Activated naive CD8-positive, alpha-beta T cell (primary cell): ENCODE results near the gene MRPS25.

ENCODE experiments used
- H3K27ac Mint-ChIP-seq: one replicate; pipeline ENCODE4 v1.8.0; 2021; ENCODE audit warnings: mixed read lengths
- H3K27me3 Mint-ChIP-seq: one replicate; pipeline ENCODE4 v1.8.0; 2021; ENCODE audit warnings: mixed read lengths
- H3K36me3 Mint-ChIP-seq: one replicate; pipeline ENCODE4 v1.8.0; 2021; ENCODE audit warnings: mixed read lengths
- H3K4me1 Mint-ChIP-seq: one replicate; pipeline ENCODE4 v1.8.0; 2021; ENCODE audit warnings: low read depth, mixed read lengths
- H3K4me3 Mint-ChIP-seq: one replicate; pipeline ENCODE4 v1.8.0; 2021; ENCODE audit warnings: mild to moderate bottlenecking, mixed read lengths
- H3K9me3 Mint-ChIP-seq: one replicate; pipeline ENCODE4 v1.8.0; 2021; ENCODE audit warnings: low read depth, mixed read lengths

The MRPS25 gene

GRCh38 chr3:15063656-15064286 is 1.3 kb downstream of the MRPS25 start:
- Mint-ChIP-seq H3K4me1 (peaks cover 27% of the 10 kb centered on the region), H3K27ac (peak overlapping the region; percentile 95), H3K27me3 (no peaks in the 10 kb centered on the region)

GRCh38 chr3:15063238-15063637 is 1.9 kb downstream of the MRPS25 start:
- peaks cover 28% of the 10 kb centered on the region for H3K4me1 Mint-ChIP-seq

More at GRCh38 chr3:15063656-15064286, 1.3 kb downstream of the MRPS25 start:
- Mint-ChIP-seq H3K36me3 (peaks cover 6% of the 10 kb centered on the region), H3K9me3 (no peaks in the 10 kb centered on the region), H3K4me3 (peak overlapping the region; percentile 96)

GRCh38 chr3:15060029-15060428 is 5.1 kb downstream of the MRPS25 start:
- peaks cover 36% of the 10 kb centered on the region for H3K4me1 Mint-ChIP-seq
- H3K9me3 Mint-ChIP-seq: no peaks in the 10 kb centered on the region
- H3K36me3 Mint-ChIP-seq: peaks cover 7% of the 10 kb centered on the region
- no peaks in the 10 kb centered on the region for H3K27me3 Mint-ChIP-seq
- no peak overlapping the region for H3K4me3 Mint-ChIP-seq
- H3K27ac Mint-ChIP-seq: no peak overlapping the region

More at GRCh38 chr3:15063238-15063637, 1.9 kb downstream of the MRPS25 start:
- peak overlapping the region; percentile 95 for H3K27ac Mint-ChIP-seq
- no peaks in the 10 kb centered on the region for H3K27me3 Mint-ChIP-seq
- H3K4me3 Mint-ChIP-seq: peak overlapping the region; percentile 96
- peaks cover 6% of the 10 kb centered on the region for H3K36me3 Mint-ChIP-seq
- H3K9me3 Mint-ChIP-seq: no peaks in the 10 kb centered on the region

- no peaks in the 10 kb centered on the region for H3K27me3 Mint-ChIP-seq
- no peak overlapping the region for H3K4me3 Mint-ChIP-seq
- peaks cover 41% of the 10 kb centered on the region for H3K4me1 Mint-ChIP-seq
- no peaks in the 10 kb centered on the region for H3K9me3 Mint-ChIP-seq
- H3K27ac Mint-ChIP-seq: no peak overlapping the region
- H3K36me3 Mint-ChIP-seq: peaks cover 7% of the 10 kb centered on the region
Measured at GRCh38 chr3:15056676-15057404, 8.3 kb downstream of the MRPS25 start.

- Mint-ChIP-seq H3K9me3 (no peaks in the 10 kb centered on the region), H3K36me3 (peaks cover 7% of the 10 kb centered on the region), H3K4me1 (peaks cover 51% of the 10 kb centered on the region), H3K27me3 (no peaks in the 10 kb centered on the region), H3K27ac (peak overlapping the region; percentile 92), H3K4me3 (peak overlapping the region; percentile 66)
Measured at GRCh38 chr3:15055019-15055557, 10.0 kb downstream of the MRPS25 start.

- peaks cover 7% of the 10 kb centered on the region for H3K36me3 Mint-ChIP-seq
- no peak overlapping the region for H3K27ac Mint-ChIP-seq
- peaks cover 49% of the 10 kb centered on the region for H3K4me1 Mint-ChIP-seq
- H3K27me3 Mint-ChIP-seq: no peaks in the 10 kb centered on the region
- H3K4me3 Mint-ChIP-seq: no peak overlapping the region
- H3K9me3 Mint-ChIP-seq: no peaks in the 10 kb centered on the region
Measured at GRCh38 chr3:15053541-15053940, 11.6 kb downstream of the MRPS25 start.

GRCh38 chr3:15052335-15053242 is 12.5 kb downstream of the MRPS25 start:
- Mint-ChIP-seq H3K27me3 (no peaks in the 10 kb centered on the region), H3K4me3 (no peak overlapping the region), H3K36me3 (peaks cover 7% of the 10 kb centered on the region), H3K27ac (peak overlapping the region; percentile 28), H3K4me1 (peaks cover 48% of the 10 kb centered on the region), H3K9me3 (no peaks in the 10 kb centered on the region)

- Mint-ChIP-seq H3K36me3 (peaks cover 5% of the 10 kb centered on the region), H3K27me3 (no peaks in the 10 kb centered on the region), H3K4me3 (no peak overlapping the region), H3K9me3 (no peaks in the 10 kb centered on the region), H3K27ac (peak overlapping the region; percentile 34), H3K4me1 (peaks cover 43% of the 10 kb centered on the region)
Measured at GRCh38 chr3:15051531-15051930, 13.6 kb downstream of the MRPS25 start.

- Mint-ChIP-seq H3K4me3 (no peak overlapping the region), H3K36me3 (peaks cover 6% of the 10 kb centered on the region), H3K27ac (peak overlapping the region; percentile 71), H3K4me1 (peaks cover 36% of the 10 kb centered on the region), H3K9me3 (no peaks in the 10 kb centered on the region), H3K27me3 (no peaks in the 10 kb centered on the region)
Measured at GRCh38 chr3:15050405-15051092, 14.6 kb downstream of the MRPS25 start.

GRCh38 chr3:15049584-15049983 is 15.5 kb downstream of the MRPS25 start:
- Mint-ChIP-seq H3K9me3 (no peaks in the 10 kb centered on the region), H3K4me3 (no peak overlapping the region), H3K27ac (peak overlapping the region; percentile 41), H3K4me1 (peaks cover 35% of the 10 kb centered on the region), H3K27me3 (no peaks in the 10 kb centered on the region), H3K36me3 (peaks cover 4% of the 10 kb centered on the region)

GRCh38 chr3:15045667-15046066 is 19.4 kb downstream of the MRPS25 start:
- H3K4me1 Mint-ChIP-seq: peaks cover 22% of the 10 kb centered on the region
- H3K27ac Mint-ChIP-seq: peak overlapping the region; percentile 74
- H3K9me3 Mint-ChIP-seq: no peaks in the 10 kb centered on the region
- no peaks in the 10 kb centered on the region for H3K27me3 Mint-ChIP-seq
- no peak overlapping the region for H3K4me3 Mint-ChIP-seq
- peaks cover 4% of the 10 kb centered on the region for H3K36me3 Mint-ChIP-seq

- Mint-ChIP-seq H3K36me3 (peaks cover 4% of the 10 kb centered on the region), H3K9me3 (no peaks in the 10 kb centered on the region), H3K27me3 (no peaks in the 10 kb centered on the region), H3K27ac (peak overlapping the region; percentile 75), H3K4me1 (peaks cover 18% of the 10 kb centered on the region), H3K4me3 (no peak overlapping the region)
Measured at GRCh38 chr3:15044326-15044725, 20.8 kb downstream of the MRPS25 start.

- Mint-ChIP-seq H3K4me3 (no peak overlapping the region), H3K27me3 (no peaks in the 10 kb centered on the region), H3K9me3 (no peaks in the 10 kb centered on the region), H3K36me3 (peaks cover 4% of the 10 kb centered on the region), H3K27ac (peak overlapping the region; percentile 51), H3K4me1 (peaks cover 18% of the 10 kb centered on the region)
Measured at GRCh38 chr3:15043408-15044171, 21.5 kb downstream of the MRPS25 start.

- Mint-ChIP-seq H3K27ac (peak overlapping the region; percentile 34), H3K36me3 (peaks cover 4% of the 10 kb centered on the region), H3K4me1 (peaks cover 18% of the 10 kb centered on the region), H3K4me3 (no peak overlapping the region), H3K9me3 (no peaks in the 10 kb centered on the region), H3K27me3 (no peaks in the 10 kb centered on the region)
Measured at GRCh38 chr3:15042936-15043335, 22.2 kb downstream of the MRPS25 start.
